Esophagus (tissue), 2 donors: ENCODE data around the gene GPR180. TPM values are rescaled to one million over a fixed set of nuclear protein-coding genes. Genes with fewer than 3 reads are reported as not detected.

Source experiments
- H3K27ac ChIP-seq, 2 donors: one replicate each; pipeline ENCODE4 v1.5.1; 2013; ENCODE audit warnings: low read depth in 2 of 2, mild to moderate bottlenecking in 2 of 2, inconsistent platforms in 1 of 2, low read length in 1 of 2, moderate library complexity in 1 of 2
- H3K27me3 ChIP-seq, 2 donors: one replicate each; pipeline ENCODE4 v1.6.1; 2013; ENCODE audit warnings: low read length in 2 of 2, control low read depth in 1 of 2, mild to moderate bottlenecking in 1 of 2; ENCODE audit not compliant: insufficient read depth in 2 of 2, control insufficient read depth in 1 of 2
- H3K36me3 ChIP-seq, 2 donors: one replicate each; pipeline ENCODE4 v1.6.1; 2013; ENCODE audit warnings: low read length in 1 of 2; ENCODE audit not compliant: control insufficient read depth in 2 of 2, insufficient read depth in 2 of 2
- H3K4me1 ChIP-seq, 2 donors: one replicate each; pipeline ENCODE4 v1.6.1; 2013; ENCODE audit warnings: low read length in 1 of 2; ENCODE audit not compliant: control insufficient read depth in 2 of 2, insufficient read depth in 2 of 2
- H3K4me3 ChIP-seq, 2 donors: one replicate each; pipeline ENCODE4 v1.5.1; 2013; ENCODE audit warnings: low read length in 2 of 2, mild to moderate bottlenecking in 2 of 2, low read depth in 1 of 2, moderate library complexity in 1 of 2
- H3K9me3 ChIP-seq, 2 donors: one replicate each; pipeline ENCODE4 v1.6.1; 2013; ENCODE audit warnings: mild to moderate bottlenecking in 2 of 2, low read depth in 1 of 2, low read length in 1 of 2, moderate library complexity in 1 of 2; ENCODE audit not compliant: control insufficient read depth in 2 of 2, insufficient read depth in 1 of 2
- WGBS, 2 donors: extraction: QIAGEN DNeasy Blood & Tissue Kit; methylation state at CpG; one replicate each; pipeline ENCODE4 v1.1.7; 2013; 5-methylcytosine and 5-hydroxymethylcytosine counted together
- polyA plus RNA-seq, 2 donors: library from polyadenylated mRNA; stranded (reverse); fragments of 200-250 nt; gene quantifications; one replicate each; pipeline ENCODE4 v1.2.3, GENCODE V29; 2013
- donor health status: healthy with polysubstance abuse.
- donor health status: Bipolar disorder and iron deficiency.

The GPR180 gene
- polyA plus RNA-seq, 2 donors, result 1.1 to 1.2 TPM

DNA sequence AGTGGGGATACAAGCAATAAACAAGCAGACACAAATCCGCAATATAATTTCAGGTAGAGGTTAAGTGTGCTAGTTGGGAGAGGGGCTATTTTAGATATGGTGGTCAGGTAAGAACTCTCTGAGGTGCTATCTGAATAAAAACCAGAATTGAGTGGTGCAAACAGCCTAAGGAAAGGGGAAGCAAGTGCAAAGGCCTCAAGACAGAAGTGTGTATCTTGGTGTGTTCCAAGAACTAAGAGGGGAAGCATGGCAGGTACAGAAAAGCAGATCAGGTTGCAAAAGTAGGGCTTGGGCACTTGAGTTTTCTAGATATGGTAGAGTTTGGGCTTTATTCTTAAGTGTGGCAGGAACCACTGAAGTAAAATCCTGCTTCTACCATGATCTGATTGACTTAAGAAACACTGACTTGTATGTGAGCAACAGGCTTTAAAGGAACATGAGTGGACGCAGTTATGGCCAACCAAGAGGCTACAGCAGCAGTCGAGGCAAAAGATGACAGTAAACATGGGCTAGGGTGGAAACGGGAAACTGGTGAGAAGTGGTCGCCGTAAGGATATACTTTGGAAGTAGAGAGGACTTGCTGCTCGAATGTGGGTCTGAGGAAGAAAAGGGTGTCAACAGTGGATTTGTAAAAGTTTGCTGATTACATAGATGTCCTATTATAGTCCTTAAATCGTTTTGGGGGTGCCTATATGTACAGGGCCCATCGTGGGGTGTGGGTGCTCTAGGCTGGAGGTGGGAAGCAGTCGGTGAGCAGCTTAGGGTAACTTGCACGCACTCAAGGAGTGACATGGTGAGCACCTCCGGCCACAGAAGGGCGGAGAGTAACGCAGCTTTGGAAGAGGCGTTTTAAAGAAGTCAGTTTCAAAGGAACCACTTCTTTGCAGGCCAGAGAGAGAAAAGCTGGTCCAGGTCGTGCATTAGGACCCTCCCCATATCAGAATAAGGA is 6.4 kb upstream of the GPR180 start:
- Histone ChIP-seq H3K27me3 (no peaks in the 10 kb centered on the region), H3K9me3 (no peaks in the 10 kb centered on the region), H3K27ac (peak overlapping the region; percentile 84 to 92), H3K4me3 (peak overlapping the region; percentile 94 to 96), H3K36me3 (peaks cover 0 to 3% of the 10 kb centered on the region in 2 donors), H3K4me1 (peaks cover 0 to 4% of the 10 kb centered on the region in 2 donors)
- 5 to 8% methylated on average over 16 of the region's 16 CpGs for WGBS, 2 donors

DNA sequence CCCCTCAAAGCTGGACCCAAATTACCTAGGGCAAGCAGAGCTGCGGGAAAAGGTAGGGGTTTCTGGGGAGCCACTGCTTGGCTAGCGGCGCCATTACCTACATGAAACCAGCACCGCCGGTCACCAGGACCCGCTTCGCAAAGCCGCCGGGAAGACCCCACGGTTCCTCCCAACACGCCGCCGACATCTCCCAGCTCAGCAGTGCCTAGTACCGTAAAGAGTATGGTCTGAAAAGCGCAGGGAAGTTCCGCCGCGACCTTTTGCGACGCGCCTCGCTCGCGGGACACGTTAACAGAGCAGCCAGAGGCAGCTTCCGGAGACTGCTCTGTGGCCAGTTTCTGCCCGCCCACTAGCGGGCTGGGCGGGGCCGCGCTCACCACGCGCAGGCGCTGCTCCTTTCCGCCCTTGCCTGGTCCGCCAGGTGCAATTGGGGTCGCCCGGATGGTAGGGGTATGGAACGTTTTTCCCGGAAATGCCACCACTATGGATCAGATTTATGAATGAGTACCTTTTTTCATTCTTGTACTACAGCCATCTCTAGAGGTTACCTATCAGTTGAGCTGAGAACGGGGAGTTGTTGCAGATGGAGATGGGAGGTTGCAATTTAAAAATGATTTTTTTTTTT is 5.6 kb upstream of the GPR180 start, which contains the start of gene TGDS:
TGDS (minus strand) TSS at position 203 of the 625 bp plus-strand sequence; CDS start at position 187, 16 bp downstream.
- Histone ChIP-seq H3K36me3 (peaks cover 0 to 3% of the 10 kb centered on the region in 2 donors), H3K4me1 (peaks cover 0 to 4% of the 10 kb centered on the region in 2 donors), H3K27ac (peak within 1 kb of the TSS; percentile 84 to 92), H3K27me3 (no peaks in the 10 kb centered on the region), H3K4me3 (peak within 1 kb of the TSS; percentile 94 to 96), H3K9me3 (no peaks in the 10 kb centered on the region)
- 0% methylated on average over 41 of the region's 41 CpGs for WGBS, 2 donors

DNA sequence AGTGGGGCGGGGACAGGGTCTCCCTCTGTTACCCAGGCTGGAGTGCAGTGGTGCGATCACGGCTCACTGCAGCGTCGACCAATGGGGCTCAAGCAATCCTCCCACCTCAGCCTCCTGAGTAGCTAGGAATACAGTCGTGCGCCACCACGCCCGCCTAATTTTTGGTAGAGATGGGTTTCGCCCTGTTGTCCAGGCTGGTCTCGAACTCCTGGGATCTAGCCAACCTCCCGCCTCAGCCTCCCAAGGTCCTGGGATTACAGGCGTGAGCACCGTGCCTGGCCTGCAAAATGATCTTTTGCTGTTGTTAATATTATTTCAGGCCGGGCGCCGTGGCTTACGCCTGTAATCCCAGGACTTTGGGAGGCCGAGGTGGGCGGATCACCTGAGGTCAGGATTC is 5.1 kb upstream of the GPR180 start:
- no peak overlapping the region for H3K27ac ChIP-seq
- peaks cover 0 to 3% of the 10 kb centered on the region in 2 donors for H3K36me3 ChIP-seq
- peaks cover 0 to 4% of the 10 kb centered on the region in 2 donors for H3K4me1 ChIP-seq
- no peaks in the 10 kb centered on the region for H3K27me3 ChIP-seq
- WGBS, 2 donors, result 63 to 69% methylated on average over 20 of the region's 20 CpGs
- no peaks in the 10 kb centered on the region for H3K9me3 ChIP-seq
- peak overlapping the region in 1 of 2 donors; percentile 96 for H3K4me3 ChIP-seq

DNA sequence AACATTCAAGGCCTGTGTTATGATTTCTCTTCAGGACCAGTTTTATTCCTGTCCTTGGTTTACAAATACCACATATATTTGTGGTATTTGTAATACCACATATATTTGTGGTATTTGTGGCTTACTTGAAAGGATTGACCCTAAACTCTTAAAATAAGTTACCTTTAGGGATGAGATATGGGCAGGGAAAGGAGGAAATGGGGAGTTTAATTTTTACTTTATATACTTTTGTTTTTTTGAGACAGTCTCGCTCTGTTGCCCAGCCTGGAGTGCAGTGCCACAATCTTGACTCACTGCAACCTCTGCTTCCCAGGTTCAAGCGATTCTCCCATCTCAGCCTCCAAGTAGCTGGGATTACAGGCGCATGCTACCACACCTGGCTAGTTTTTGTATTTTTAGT is 3.4 kb upstream of the GPR180 start:
- Histone ChIP-seq H3K4me3 (no peak overlapping the region), H3K4me1 (peaks cover 0 to 4% of the 10 kb centered on the region in 2 donors), H3K9me3 (no peaks in the 10 kb centered on the region), H3K36me3 (no peaks in the 10 kb centered on the region), H3K27me3 (no peaks in the 10 kb centered on the region), H3K27ac (no peak overlapping the region)
- 98 to 100% methylated on average over 3 of the region's 3 CpGs for WGBS, 2 donors

DNA sequence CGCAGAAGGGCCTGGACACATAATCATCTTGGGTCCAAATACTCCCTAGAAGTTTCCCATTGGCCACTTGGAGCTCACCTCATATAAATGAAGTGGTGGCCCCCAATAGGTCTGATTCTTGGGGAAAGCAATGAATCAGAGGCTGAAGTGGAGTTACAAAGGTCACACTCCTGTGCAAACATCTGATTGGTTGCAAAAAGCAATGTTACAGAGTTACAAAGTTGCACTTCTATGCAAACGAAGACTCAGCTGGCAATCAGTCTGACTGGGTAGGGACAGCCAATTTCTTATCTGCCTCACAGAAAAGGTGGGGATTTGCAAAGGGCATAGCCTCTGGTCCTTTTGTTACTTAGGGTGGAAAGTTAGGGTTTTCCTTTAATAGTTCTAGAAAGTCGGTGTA is 1.8 kb upstream of the GPR180 start:
- Histone ChIP-seq H3K4me1 (peaks cover 0 to 4% of the 10 kb centered on the region in 2 donors), H3K27me3 (no peaks in the 10 kb centered on the region), H3K36me3 (no peaks in the 10 kb centered on the region), H3K9me3 (no peaks in the 10 kb centered on the region), H3K4me3 (no peak overlapping the region), H3K27ac (no peak overlapping the region)
- WGBS, 2 donors, result 86 to 92% methylated on average over 3 of the region's 3 CpGs

DNA sequence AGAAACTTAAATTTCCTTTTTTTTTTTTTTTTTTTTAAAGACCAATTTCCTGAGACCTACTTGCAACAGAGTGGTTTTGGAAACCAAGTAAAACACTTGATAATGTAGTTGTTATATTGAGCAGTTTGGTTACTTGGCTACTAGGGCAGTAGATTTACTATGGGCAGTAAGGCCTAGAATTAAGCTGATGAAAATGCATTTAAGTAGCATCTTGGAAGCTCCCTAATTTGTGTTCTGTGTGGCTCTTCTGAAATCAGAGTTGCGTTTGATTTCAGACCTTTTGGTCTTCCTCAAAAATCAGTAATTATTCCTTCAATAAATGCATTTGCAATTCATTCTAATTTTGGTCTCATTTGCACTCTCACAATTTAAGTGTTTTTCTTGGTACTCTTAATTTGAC is 810 bp downstream of the GPR180 start:
- H3K27me3 ChIP-seq, result no peaks in the 10 kb centered on the region
- WGBS, 2 donors, result 27 to 36% methylated on average over 1 of the region's 1 CpG
- H3K27ac ChIP-seq, result peak overlapping the region in 1 of 2 donors; percentile 91
- H3K36me3 ChIP-seq, result peaks cover 0 to 2% of the 10 kb centered on the region in 2 donors
- H3K4me1 ChIP-seq, result no peaks in the 10 kb centered on the region
- no peaks in the 10 kb centered on the region for H3K9me3 ChIP-seq
- peak overlapping the region; percentile 88 to 89 for H3K4me3 ChIP-seq

DNA sequence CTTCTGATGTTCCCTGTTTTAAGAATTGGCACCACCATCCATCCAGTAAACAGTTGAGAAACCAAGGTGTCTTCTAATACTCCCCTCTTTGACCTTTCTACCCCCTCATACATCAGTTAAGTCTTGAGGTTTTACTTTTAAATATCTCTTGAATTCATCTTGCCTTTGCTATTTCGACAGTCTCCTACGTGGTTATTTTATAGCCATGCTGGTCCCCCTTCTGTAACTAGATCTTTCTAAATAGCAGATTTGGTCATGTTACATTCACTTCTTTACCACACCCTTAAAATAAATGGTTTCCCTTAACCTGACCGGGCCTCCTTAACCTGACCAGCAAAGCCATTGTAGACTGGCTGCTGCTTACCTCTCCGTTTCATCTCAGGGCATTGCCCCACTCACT is 5.4 kb downstream of the GPR180 start:
- H3K27ac ChIP-seq, result no peak overlapping the region
- no peak overlapping the region for H3K4me3 ChIP-seq
- H3K9me3 ChIP-seq, result no peaks in the 10 kb centered on the region
- WGBS, 2 donors, result 77 to 79% methylated on average over 4 of the region's 4 CpGs
- H3K4me1 ChIP-seq, result no peaks in the 10 kb centered on the region
- H3K36me3 ChIP-seq, result peaks cover 0 to 6% of the 10 kb centered on the region in 2 donors
- H3K27me3 ChIP-seq, result no peaks in the 10 kb centered on the region

DNA sequence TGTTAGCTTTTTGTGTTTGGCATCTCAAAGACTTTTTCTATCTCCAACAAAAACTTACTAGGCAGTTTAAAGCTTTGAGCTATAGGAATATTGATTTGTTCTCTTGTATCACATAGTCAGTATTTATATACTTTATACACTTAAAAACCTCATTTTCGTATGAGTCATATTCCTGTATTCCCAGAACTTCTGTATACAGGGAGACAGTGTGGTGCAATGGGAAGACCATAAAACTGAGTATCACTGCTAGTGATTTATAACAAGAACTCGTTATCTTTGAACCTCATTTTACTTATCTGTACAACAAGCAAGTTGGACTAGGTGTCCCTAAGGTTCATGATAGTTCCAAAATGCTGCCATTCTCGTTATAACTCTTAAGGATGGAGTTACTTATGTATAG is 6.3 kb downstream of the GPR180 start:
- H3K9me3 ChIP-seq, result no peaks in the 10 kb centered on the region
- WGBS, 2 donors, result 70 to 86% methylated on average over 3 of the region's 3 CpGs
- H3K4me3 ChIP-seq, result no peak overlapping the region
- no peaks in the 10 kb centered on the region for H3K27me3 ChIP-seq
- H3K4me1 ChIP-seq, result no peaks in the 10 kb centered on the region
- H3K27ac ChIP-seq, result no peak overlapping the region
- peaks cover 0 to 7% of the 10 kb centered on the region in 2 donors for H3K36me3 ChIP-seq

DNA sequence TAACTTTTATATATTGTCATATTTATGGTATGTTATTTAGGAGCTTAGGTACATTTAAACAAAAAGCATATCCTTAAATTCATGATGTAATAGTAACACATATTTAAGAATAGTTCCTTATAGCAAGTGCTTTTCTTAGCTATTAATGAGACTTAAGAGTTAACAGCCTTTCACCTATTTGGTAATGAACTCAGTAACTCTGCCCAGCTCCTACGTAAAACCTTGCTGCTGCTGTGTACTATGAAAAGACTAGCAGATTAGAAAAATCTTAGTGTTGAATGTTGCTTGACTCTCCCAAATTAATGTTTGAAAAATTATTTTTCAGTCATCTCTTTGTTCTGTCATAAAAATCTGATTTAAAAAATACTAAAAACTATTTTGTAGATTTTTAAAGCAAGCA is 6.9 kb downstream of the GPR180 start:
- no peaks in the 10 kb centered on the region for H3K27me3 ChIP-seq
- H3K9me3 ChIP-seq, result no peaks in the 10 kb centered on the region
- 77 to 82% methylated on average over 1 of the region's 1 CpG for WGBS, 2 donors
- no peaks in the 10 kb centered on the region for H3K4me1 ChIP-seq
- H3K4me3 ChIP-seq, result no peak overlapping the region
- no peak overlapping the region for H3K27ac ChIP-seq
- H3K36me3 ChIP-seq, result peaks cover 0 to 7% of the 10 kb centered on the region in 2 donors
